ENCODE measurements around the gene APLP2. TPM values are rescaled to one million over a fixed set of nuclear protein-coding genes. Genes with fewer than 3 reads are reported as not detected.

APLP2 gene
- total RNA-seq, 6 experiments from 2014 or later = 333 to 490 (median 458) TPM

DNA sequence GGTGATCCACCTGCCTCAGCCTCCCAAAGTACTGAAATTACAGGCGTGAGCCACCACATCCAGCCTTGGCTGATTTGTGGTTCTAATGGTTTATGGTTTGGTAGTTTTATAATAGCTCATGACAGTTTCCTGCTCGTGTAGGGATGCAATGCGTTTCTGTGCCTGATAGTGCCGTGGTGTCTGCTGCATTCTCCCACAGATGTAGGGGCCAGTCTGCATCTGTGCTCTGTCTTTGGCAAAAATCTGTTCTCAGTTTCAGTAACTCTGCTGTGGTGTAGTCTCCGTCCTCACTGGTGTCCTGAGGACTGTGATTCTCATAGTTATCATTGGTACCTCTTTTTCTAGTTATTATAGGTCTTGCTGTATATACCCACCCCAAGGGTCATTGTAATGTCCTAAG is 106.2 kb downstream of the APLP2 start:
- peaks cover 12% of the 10 kb centered on the region for H3K9me3 Mint-ChIP-seq
- TF ChIP-seq, protein P1, sequence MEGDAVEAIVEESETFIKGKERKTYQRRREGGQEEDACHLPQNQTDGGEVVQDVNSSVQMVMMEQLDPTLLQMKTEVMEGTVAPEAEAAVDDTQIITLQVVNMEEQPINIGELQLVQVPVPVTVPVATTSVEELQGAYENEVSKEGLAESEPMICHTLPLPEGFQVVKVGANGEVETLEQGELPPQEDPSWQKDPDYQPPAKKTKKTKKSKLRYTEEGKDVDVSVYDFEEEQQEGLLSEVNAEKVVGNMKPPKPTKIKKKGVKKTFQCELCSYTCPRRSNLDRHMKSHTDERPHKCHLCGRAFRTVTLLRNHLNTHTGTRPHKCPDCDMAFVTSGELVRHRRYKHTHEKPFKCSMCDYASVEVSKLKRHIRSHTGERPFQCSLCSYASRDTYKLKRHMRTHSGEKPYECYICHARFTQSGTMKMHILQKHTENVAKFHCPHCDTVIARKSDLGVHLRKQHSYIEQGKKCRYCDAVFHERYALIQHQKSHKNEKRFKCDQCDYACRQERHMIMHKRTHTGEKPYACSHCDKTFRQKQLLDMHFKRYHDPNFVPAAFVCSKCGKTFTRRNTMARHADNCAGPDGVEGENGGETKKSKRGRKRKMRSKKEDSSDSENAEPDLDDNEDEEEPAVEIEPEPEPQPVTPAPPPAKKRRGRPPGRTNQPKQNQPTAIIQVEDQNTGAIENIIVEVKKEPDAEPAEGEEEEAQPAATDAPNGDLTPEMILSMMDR (IDR thresholded peaks at IDR 0.05) = no peak
- H3K27ac Mint-ChIP-seq = no peak overlapping the region
- H3K4me3 Mint-ChIP-seq = no peak overlapping the region
- peaks cover 6% of the 10 kb centered on the region; the same call in 1 of the 2 replicates for H3K4me1 Mint-ChIP-seq (ENCODE audit: low read depth)
- peaks cover 34% of the 10 kb centered on the region for H3K27me3 Mint-ChIP-seq (ENCODE audit: insufficient read depth)
- DNase-seq = no peak
- H3K36me3 Mint-ChIP-seq (ENCODE audit: low read depth) = peaks cover 9% of the 10 kb centered on the region

DNA sequence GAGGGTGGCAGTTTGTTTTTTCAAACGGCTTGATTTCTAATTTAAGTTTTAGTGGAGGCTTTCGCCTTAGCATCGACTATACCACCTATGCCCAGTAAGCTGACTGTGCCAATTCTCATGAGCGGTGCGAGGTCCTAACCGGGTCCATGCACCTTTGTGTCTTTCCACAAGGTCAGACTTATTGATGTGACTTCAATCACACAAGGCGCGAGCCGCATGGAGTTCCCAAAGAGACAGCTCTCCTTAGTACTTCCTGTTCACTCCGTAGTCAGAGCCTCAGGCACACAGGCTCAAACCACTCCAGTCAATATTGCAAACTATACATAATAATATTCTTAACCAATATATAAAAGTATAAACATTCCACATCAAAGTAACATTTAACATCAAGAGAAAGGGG is 108.1 kb downstream of the APLP2 start:
- no peak overlapping the region for H3K27ac Mint-ChIP-seq
- H3K9me3 Mint-ChIP-seq = peaks cover 12% of the 10 kb centered on the region
- TF ChIP-seq, protein P1 (IDR thresholded peaks at IDR 0.05) = no peak
- H3K4me3 Mint-ChIP-seq = no peak overlapping the region
- DNase-seq = no peak
- peaks cover 9% of the 10 kb centered on the region for H3K36me3 Mint-ChIP-seq (ENCODE audit: low read depth)
- peaks cover 20% of the 10 kb centered on the region for H3K4me1 Mint-ChIP-seq (ENCODE audit: low read depth)
- H3K27me3 Mint-ChIP-seq (ENCODE audit: insufficient read depth) = peaks cover 31% of the 10 kb centered on the region

DNA sequence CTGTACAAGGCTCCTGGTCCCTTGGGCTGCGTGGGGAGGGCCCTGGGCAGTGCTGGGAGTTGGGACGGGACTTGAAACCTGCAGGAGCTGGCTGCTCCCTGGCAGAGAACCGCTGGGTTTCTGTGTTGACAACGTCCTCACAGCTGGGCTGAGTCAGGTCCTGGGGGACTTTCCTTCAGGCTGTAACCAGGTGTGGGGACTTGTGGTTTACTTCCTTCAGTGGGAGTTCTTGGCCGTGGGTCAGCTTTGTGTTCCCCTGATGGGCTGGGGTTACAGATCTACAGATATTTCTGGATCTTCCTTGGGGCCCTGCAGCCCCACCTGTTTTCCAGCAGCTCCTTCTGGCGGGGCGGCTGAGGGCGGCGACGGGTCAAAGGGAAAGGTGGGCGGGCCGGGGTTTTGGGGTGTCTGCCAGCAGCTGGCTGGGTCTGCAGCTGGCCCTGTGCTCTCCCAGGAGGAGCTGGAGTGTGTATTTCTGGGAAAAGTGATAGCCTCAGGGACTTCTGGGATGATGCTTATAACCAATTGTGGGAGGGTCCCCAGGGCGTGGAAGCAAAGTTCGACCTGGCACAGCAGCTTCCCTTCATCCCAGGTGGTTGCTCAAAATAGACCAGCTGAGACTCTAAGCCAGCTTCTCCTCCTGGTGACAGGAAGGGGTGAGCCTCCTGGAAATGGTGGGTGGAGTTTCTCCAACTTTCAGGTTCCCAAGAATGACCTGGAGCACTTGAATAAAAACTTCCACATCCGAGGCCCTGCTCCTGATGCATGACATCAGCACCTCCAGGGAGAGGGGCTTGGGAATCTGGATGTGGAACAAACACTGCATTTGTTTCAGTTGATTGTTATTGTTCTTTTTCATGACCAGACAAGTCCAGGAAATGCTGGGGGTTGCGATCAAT is 109.0 kb downstream of the APLP2 start:
- H3K36me3 Mint-ChIP-seq (ENCODE audit: low read depth) = peaks cover 9% of the 10 kb centered on the region
- H3K4me3 Mint-ChIP-seq = no peak overlapping the region
- no peak overlapping the region for H3K27ac Mint-ChIP-seq
- no peak for DNase-seq
- TF ChIP-seq, protein P1 (IDR thresholded peaks at IDR 0.05) = no peak
- H3K4me1 Mint-ChIP-seq (ENCODE audit: low read depth) = peaks cover 20% of the 10 kb centered on the region
- peaks cover 29% of the 10 kb centered on the region for H3K27me3 Mint-ChIP-seq (ENCODE audit: insufficient read depth)
- H3K9me3 Mint-ChIP-seq = peaks cover 12% of the 10 kb centered on the region

DNA sequence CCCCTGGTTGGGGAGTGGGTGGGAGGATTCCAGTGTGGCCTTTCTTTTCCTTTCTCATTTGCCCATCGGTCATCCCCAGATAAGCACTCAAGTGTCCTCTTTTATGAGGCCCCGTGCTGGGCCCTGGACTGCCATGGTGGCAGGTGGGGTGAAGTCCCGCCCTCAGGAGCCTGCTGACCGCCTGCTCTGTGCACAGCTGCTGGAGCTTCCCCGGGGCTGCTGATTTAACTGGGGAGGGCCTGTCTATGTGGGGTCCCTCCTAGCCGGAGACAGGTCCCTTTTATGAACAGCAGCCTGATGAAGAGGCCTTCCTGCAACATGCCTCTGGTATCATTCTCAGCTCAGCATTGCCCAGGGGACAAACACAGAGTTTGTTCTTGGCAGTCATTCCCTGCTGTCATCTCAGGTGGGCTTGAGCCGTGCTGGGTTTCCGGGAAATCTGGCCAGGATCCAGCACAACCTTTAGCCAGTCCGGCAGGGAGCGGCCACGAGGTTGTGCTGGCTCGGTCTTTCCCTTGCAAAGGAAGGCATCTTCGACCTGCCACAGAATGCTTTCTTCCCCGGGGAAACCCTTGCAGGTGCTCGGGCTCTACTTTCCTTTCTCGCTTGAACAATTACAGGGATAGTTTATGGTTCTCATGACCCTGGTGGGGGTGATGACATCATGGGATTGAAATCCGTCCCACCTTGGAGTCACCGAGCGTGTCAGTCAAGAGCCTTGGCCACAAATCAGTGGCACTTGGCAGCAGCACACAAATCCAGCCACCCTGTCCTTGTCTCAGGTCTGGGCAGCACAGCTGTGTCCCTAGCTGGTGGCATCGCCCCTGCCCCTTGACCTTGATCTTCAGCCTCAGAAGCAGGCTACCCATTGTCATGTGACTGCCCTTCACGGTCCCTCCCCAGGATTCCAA is 110.0 kb downstream of the APLP2 start:
- Mint-ChIP-seq H3K36me3 (ENCODE audit: low read depth) (peaks cover 7% of the 10 kb centered on the region), H3K4me1 (ENCODE audit: low read depth) (peaks cover 20% of the 10 kb centered on the region), H3K9me3 (peaks cover 8% of the 10 kb centered on the region), H3K27me3 (ENCODE audit: insufficient read depth) (peaks cover 32% of the 10 kb centered on the region), H3K4me3 (no peak overlapping the region), H3K27ac (no peak overlapping the region)
- DNase-seq = no peak
- TF ChIP-seq, protein P1 (IDR thresholded peaks at IDR 0.05) = no peak

DNA sequence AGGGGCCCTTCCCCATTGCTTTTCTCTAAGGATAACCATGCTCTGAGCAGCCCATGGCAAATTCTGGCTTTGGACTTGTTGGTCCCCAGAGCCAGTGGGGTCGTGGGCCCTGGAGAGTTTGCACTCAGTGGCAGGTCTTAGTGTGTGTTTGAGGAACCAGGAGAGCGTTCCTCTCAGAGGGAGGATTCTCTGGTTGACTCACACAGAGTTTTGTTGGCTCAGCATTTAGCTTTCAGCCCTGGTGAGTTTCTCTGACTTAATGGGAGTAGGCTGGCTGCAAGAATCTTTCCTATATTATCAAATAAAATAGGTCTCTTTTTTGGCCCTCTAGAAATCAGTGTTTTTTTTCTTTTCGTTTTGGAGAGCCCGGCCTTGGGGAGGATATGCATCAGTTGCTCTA is 110.8 kb downstream of the APLP2 start:
- no peaks in the 10 kb centered on the region for H3K36me3 Mint-ChIP-seq (ENCODE audit: low read depth)
- TF ChIP-seq, protein P1 (IDR thresholded peaks at IDR 0.05) = no peak
- H3K27ac Mint-ChIP-seq = no peak overlapping the region
- peaks cover 20% of the 10 kb centered on the region for H3K4me1 Mint-ChIP-seq (ENCODE audit: low read depth)
- H3K4me3 Mint-ChIP-seq = no peak overlapping the region
- H3K27me3 Mint-ChIP-seq (ENCODE audit: insufficient read depth) = peaks cover 40% of the 10 kb centered on the region
- peak; percentile 28 for DNase-seq
- H3K9me3 Mint-ChIP-seq = no peaks in the 10 kb centered on the region

Measured in HFFc6 (cell line).